Astrocyte (in vitro differentiated cells and primary cell): ENCODE results near the gene RAB3A.

Experiments used
- EZH2 ChIP-seq: IDR thresholded peaks from 2 replicates; pipeline ENCODE4 v1.6.1; 2012; ENCODE audit warnings: mild to moderate bottlenecking, low read length, inconsistent platforms; ENCODE audit not compliant: insufficient read depth
- TF ChIP-seq, protein P1 (sequence below): IDR thresholded peaks from 2 replicates; pipeline ENCODE4 v1.5.1; 2011; ENCODE audit warnings: low read depth, mild to moderate bottlenecking, inconsistent platforms, low read length, moderate library complexity; ENCODE audit not compliant: insufficient read depth

- no peak for TF ChIP-seq EZH2
- TF ChIP-seq, protein P1, sequence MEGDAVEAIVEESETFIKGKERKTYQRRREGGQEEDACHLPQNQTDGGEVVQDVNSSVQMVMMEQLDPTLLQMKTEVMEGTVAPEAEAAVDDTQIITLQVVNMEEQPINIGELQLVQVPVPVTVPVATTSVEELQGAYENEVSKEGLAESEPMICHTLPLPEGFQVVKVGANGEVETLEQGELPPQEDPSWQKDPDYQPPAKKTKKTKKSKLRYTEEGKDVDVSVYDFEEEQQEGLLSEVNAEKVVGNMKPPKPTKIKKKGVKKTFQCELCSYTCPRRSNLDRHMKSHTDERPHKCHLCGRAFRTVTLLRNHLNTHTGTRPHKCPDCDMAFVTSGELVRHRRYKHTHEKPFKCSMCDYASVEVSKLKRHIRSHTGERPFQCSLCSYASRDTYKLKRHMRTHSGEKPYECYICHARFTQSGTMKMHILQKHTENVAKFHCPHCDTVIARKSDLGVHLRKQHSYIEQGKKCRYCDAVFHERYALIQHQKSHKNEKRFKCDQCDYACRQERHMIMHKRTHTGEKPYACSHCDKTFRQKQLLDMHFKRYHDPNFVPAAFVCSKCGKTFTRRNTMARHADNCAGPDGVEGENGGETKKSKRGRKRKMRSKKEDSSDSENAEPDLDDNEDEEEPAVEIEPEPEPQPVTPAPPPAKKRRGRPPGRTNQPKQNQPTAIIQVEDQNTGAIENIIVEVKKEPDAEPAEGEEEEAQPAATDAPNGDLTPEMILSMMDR = no peak
These were observed 13.6 kb downstream of the RAB3A start for GRCh38 chr19:18190278-18190677.
